22Rv1 (cell line): Measurements from ENCODE around the gene MT3.

Experiments
- CTCF ChIP-seq: fragments of 450-650 bp; IDR thresholded peaks from 2 replicates; pipeline ENCODE4 v1.5.1; 2017; ENCODE audit warnings: mild to moderate bottlenecking
- ZFX ChIP-seq: fragments of 450-650 bp; IDR thresholded peaks from 2 replicates; pipeline ENCODE4 v1.6.1; 2017; ENCODE audit warnings: antibody characterized with exemption, borderline replicate concordance

GRCh38 chr16:56607675-56608042, 18.3 kb downstream of the MT3 start:
- no peak for TF ChIP-seq CTCF
- no peak for TF ChIP-seq ZFX
